ENCODE data around the gene AGPAT2.

DNA sequence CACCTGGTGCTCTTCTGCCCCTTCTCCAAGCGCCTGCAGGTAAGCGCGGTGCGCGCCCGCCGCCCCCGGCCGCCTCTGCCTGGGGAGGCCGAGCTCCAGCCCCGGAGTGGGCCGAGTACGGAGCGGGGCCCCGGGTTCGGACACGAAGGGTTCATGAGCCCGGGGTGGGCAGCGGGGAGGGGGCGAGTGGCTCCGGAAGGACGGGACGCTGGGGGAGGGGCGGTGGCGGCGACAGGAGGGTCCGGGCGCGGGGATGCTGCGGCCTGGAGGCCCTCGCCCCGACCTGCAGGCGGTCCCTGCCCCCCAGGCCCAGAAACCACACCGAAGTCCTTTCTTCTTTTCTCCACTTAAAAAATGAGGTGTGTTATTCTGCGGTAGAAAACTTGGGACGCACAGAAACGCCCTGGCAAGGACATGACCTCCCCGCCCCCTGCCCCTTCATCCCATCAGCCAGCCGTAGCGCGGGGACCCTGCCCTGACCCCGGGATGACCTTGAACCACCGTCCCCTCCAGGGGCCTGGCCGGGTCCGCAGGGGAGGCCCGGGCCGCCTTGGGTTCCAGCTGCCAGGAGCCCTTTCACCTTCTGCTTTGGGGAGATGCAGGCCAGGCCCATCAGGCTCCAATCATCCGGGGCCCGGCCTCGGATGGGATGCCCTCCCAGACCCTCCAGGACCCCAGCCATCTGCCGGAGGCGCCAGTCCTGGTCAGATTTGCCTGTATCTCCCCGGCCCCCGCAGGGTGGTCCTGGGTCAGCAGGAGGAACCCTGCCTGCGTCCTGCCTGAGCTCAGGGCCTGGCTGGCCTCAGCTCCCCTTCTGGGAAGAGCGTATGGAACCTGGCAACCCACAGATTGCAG lies 25.7 kb upstream of the AGPAT2 start:
- TF ChIP-seq GATA2 (IDR thresholded peaks at IDR 0.05; ENCODE audit: low read depth, low read length) (no peak), GATA3 (IDR thresholded peaks at IDR 0.05; ENCODE audit: low read depth, low read length) (no peak)

Measured in SH-SY5Y (cell line).